HL-60/S4 (cell line): ENCODE measurements around the gene ELOVL6.

Experiments
- in situ Hi-C: fragments of 300-500 bp; cut with MboI; formaldehyde crosslinking; loops from 2 replicates; pipeline ENCODE4 v1.14.3; 2022; ENCODE audit warnings: low sequenced_read_pairs

The ELOVL6 gene

GRCh38 chr4:109998867-109999584 is 199.4 kb downstream of the ELOVL6 start:
- in situ Hi-C loops, result no loop called here

- in situ Hi-C loops, result no loop called here
Measured at GRCh38 chr4:109996526-109996925, 201.9 kb downstream of the ELOVL6 start.
